ENCODE measurements around the gene MBD3L1. TPM values are rescaled to one million over a fixed set of nuclear protein-coding genes. Genes with fewer than 3 reads are reported as not detected.
A peak's percentile ranks its signal among the peaks of the same experiment; 100 is the strongest.

Gene MBD3L1
- total RNA-seq = not detected

DNA sequence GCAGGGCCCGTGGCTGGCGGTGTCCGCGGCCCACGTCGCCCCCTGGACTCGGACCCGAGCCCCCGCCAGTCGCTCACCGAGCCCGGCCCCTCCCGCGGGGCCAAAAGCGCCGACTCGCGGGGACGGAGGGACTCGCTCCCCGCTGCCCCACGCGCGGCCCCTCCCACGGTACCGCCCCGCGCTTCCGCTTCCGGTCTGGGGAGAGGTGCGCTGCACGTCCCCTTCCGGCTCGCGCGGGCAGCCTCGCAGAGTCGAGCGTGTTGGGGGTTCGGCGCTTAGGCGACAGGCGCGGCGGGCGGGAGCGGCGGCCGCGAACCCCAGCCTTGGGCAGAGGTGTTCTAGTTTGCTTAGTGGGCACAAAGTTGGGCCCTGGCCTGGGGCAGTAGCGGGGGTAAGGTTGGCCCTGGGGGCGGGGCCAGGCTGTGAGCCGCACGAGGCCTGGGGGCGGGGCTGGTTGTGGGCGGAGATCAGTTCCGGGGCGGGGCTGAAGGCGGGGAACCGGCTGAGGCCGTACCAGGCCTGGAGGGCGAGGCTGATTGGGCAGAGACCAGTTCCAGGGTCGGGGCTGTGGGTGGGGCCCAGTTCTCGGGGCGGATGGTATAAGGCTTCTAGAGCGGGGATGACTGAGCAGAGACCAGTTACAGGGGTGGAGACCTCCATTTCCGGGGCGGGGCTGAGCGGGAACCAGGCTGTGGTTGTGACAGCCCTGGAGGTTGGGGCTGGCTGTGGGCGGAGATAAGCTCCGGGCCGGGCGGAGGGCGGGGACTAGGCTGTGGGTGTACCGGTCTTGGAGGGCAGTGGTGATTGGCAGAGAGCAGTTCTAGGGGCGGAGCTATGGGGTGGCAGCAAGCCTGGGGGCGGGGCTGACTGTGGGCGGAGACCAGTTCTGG lies at the start of gene MBD3L1, which contains the start of gene ZNF558:
MBD3L1 (plus strand) TSS at position 246 of the 890 bp plus-strand sequence. CDS start 10,302 bp downstream, outside the sequence.
ZNF558 (minus strand) TSS at position 173 of the 890 bp plus-strand sequence. CDS start 9,645 bp downstream, outside the sequence.
- Histone ChIP-seq H3K4me3 (ENCODE audit: low read length) (peak within 1 kb of the TSS; percentile 73), H3K27me3 (ENCODE audit: insufficient read depth, low read length) (no peaks in the 10 kb centered on the region), H3K9me3 (ENCODE audit: low read depth, low read length) (no peaks in the 10 kb centered on the region), H3K4me1 (ENCODE audit: insufficient read depth, low read length) (peaks cover 9% of the 10 kb centered on the region)

DNA sequence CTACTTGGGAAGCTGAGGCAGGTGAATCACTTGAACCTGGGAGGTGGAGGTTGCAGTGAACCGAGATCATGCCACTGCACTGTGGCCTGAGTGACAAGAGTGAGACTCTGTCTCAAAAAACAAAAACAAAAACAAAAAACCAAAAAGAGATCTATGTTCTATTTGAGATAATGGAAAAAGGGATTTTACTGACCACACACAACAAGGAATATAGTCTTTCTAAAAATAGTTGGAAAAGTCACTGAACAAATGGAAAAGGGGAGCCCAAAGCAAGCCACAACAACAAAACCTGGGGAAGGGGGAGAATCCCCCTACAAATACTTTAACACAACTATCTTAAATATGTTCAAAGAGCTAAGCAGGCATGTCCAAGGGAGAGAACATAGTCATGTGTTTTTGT lies 37.4 kb upstream of the MBD3L1 start:
- no peaks in the 10 kb centered on the region for H3K4me1 ChIP-seq (ENCODE audit: insufficient read depth, low read length)
- H3K4me3 ChIP-seq (ENCODE audit: low read length) = no peak overlapping the region
- no peaks in the 10 kb centered on the region for H3K27me3 ChIP-seq (ENCODE audit: insufficient read depth, low read length)

GRCh38 chr19:8806661-8807060 lies 25.5 kb upstream of the MBD3L1 start:
- Histone ChIP-seq H3K27me3 (ENCODE audit: insufficient read depth, low read length) (no peaks in the 10 kb centered on the region), H3K4me3 (ENCODE audit: low read length) (no peak overlapping the region), H3K9me3 (ENCODE audit: low read depth, low read length) (peaks cover 67% of the 10 kb centered on the region), H3K4me1 (ENCODE audit: insufficient read depth, low read length) (no peaks in the 10 kb centered on the region)

More for the DNA sequence above, 37.4 kb upstream of the MBD3L1 start:
- no peaks in the 10 kb centered on the region for H3K9me3 ChIP-seq (ENCODE audit: low read depth, low read length)

GRCh38 chr19:8811315-8812172 lies 20.6 kb upstream of the MBD3L1 start:
- Histone ChIP-seq H3K9me3 (ENCODE audit: low read depth, low read length) (peaks cover 100% of the 10 kb centered on the region), H3K4me3 (ENCODE audit: low read length) (no peak overlapping the region), H3K4me1 (ENCODE audit: insufficient read depth, low read length) (no peaks in the 10 kb centered on the region)

GRCh38 chr19:8814176-8814575 lies 18.0 kb upstream of the MBD3L1 start:
- H3K4me1 ChIP-seq (ENCODE audit: insufficient read depth, low read length) = no peaks in the 10 kb centered on the region
- H3K27me3 ChIP-seq (ENCODE audit: insufficient read depth, low read length) = no peaks in the 10 kb centered on the region
- H3K9me3 ChIP-seq (ENCODE audit: low read depth, low read length) = peaks cover 89% of the 10 kb centered on the region
- no peak overlapping the region for H3K4me3 ChIP-seq (ENCODE audit: low read length)

More at GRCh38 chr19:8811315-8812172, 20.6 kb upstream of the MBD3L1 start:
- no peaks in the 10 kb centered on the region for H3K27me3 ChIP-seq (ENCODE audit: insufficient read depth, low read length)

GRCh38 chr19:8815780-8816179 lies 16.4 kb upstream of the MBD3L1 start:
- Histone ChIP-seq H3K27me3 (ENCODE audit: insufficient read depth, low read length) (no peaks in the 10 kb centered on the region), H3K4me1 (ENCODE audit: insufficient read depth, low read length) (no peaks in the 10 kb centered on the region), H3K9me3 (ENCODE audit: low read depth, low read length) (peaks cover 73% of the 10 kb centered on the region), H3K4me3 (ENCODE audit: low read length) (no peak overlapping the region)

DNA sequence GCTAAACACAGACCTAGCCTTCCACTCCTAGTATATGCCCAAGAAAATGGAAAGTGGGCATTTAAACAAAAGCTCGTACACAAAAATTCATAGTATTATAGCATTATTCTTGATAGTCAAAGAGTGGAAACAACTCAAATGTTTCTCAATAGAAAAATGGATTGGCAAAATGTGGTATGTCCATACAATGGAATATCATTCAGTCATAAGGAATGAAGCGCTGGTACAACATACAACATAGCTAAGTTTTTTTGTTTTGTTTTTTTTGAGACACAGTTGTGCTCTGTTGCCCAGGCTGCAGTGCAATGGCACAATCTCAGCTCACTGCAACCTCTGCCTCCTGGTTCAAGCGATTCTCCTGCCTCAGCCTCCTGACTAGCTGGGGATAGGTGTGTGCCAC lies 11.9 kb upstream of the MBD3L1 start:
- no peaks in the 10 kb centered on the region for H3K27me3 ChIP-seq (ENCODE audit: insufficient read depth, low read length)
- H3K9me3 ChIP-seq (ENCODE audit: low read depth, low read length) = peaks cover 28% of the 10 kb centered on the region
- H3K4me1 ChIP-seq (ENCODE audit: insufficient read depth, low read length) = no peaks in the 10 kb centered on the region
- no peak overlapping the region for H3K4me3 ChIP-seq (ENCODE audit: low read length)

DNA sequence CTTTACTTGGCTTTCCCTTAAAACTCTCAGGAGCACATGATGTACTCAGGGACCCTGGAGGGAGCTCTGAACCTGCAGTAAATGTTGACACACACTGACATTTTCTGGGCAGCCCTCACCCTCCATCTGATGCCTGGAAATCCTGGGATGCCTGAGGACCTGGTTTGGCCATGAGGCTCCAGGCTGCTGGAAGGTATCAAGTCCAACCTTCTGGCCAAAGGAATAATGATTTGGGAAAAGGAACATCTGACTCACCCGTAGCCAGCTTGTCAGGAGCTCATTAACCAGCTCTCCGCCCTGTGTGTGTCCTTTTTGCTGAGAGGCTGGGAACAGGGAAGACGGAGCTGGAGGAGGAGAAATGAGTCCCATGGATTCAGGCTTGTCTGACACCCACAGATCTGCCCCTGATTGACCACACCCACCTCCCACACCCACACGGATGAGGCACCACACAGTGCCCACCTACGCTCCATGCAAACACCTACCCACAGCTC lies 10.4 kb upstream of the MBD3L1 start:
- Histone ChIP-seq H3K4me1 (ENCODE audit: insufficient read depth, low read length) (no peaks in the 10 kb centered on the region), H3K27me3 (ENCODE audit: insufficient read depth, low read length) (no peaks in the 10 kb centered on the region), H3K9me3 (ENCODE audit: low read depth, low read length) (peaks cover 13% of the 10 kb centered on the region), H3K4me3 (ENCODE audit: low read length) (no peak overlapping the region)

DNA sequence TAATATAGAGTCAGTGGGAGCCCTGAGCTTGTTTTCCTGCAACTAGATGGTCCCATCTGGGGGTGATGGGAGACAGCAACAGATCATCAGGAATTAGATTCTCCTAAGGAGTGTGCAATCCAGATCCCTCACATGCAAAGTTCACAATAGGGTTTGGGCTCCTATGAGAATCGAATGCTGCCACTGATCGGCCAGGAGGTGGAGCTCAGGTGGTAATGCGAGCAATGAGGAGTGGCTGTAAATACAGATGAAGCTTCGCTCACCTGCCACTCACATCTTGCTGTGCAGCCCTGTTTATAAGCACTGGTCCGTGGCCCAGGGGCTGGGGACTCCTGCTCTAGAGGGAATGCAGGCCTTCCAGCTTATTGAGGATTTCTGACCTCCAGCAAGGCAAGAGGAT lies 5.8 kb upstream of the MBD3L1 start:
- Histone ChIP-seq H3K4me3 (ENCODE audit: low read length) (no peak overlapping the region), H3K4me1 (ENCODE audit: insufficient read depth, low read length) (peaks cover 3% of the 10 kb centered on the region), H3K9me3 (ENCODE audit: low read depth, low read length) (no peaks in the 10 kb centered on the region), H3K27me3 (ENCODE audit: insufficient read depth, low read length) (no peaks in the 10 kb centered on the region)

DNA sequence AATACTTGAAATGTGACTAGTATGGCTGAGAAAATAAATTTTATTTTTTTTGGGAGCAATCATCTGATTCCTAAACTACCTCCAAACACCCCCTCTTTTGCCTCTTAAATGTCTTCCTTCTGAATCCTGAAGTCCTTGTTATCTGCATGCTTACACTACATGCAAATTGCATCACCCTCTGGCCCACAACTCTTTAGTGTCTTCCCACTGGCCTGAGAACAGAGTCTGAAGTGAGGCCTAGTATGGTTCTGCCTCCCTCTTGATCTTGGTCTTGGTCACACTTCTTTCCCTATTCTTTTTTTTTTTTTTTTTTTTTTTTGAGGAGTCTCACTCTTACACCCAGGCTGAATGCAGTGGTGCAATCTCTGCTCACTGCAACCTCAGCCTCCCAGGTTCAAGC lies 4.9 kb upstream of the MBD3L1 start:
- no peak overlapping the region for H3K4me3 ChIP-seq (ENCODE audit: low read length)
- H3K9me3 ChIP-seq (ENCODE audit: low read depth, low read length) = no peaks in the 10 kb centered on the region
- H3K27me3 ChIP-seq (ENCODE audit: insufficient read depth, low read length) = no peaks in the 10 kb centered on the region
- peaks cover 9% of the 10 kb centered on the region for H3K4me1 ChIP-seq (ENCODE audit: insufficient read depth, low read length)

DNA sequence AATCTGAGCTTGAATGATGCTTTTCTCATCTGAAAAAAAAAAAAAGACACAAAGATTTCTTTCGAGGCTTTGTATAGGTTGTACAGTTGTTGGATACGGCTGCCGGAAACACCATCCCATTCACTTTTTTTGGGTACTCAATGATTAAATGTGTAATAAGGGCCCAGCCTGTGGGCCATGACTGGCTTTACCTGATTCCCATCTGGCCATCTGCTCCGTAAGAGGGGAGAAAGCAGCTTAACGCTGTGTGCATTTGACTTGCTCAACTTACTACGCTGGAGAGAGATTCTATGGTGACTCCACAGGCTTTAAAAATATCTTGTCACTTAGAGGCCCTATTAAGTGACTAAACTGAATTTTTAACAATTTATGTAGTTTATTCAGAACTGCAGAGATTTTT lies 804 bp upstream of the MBD3L1 start:
- H3K4me1 ChIP-seq (ENCODE audit: insufficient read depth, low read length) = peaks cover 9% of the 10 kb centered on the region
- H3K4me3 ChIP-seq (ENCODE audit: low read length) = peak overlapping the region; percentile 73

DNA sequence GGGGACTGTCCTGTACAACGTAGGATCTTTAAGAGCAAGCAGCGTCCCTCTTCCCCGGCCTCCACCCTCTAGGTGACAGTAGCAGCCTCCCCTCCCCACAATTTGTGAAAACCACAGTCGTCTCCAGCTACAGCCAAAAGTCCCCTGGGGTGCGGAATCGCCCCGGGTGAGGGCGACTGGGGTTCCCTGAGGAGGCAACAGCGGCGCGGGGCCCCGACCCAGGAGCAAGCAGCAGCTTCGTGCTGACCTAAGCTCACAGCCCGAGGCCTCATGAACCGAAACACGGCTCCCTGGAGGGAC lies 395 bp upstream of the MBD3L1 start:
- H3K4me3 ChIP-seq (ENCODE audit: low read length) = peak overlapping the region; percentile 73
- no peaks in the 10 kb centered on the region for H3K9me3 ChIP-seq (ENCODE audit: low read depth, low read length)
- peaks cover 9% of the 10 kb centered on the region for H3K4me1 ChIP-seq (ENCODE audit: insufficient read depth, low read length)
- no peaks in the 10 kb centered on the region for H3K27me3 ChIP-seq (ENCODE audit: insufficient read depth, low read length)

More for the DNA sequence above, 804 bp upstream of the MBD3L1 start:
- Histone ChIP-seq H3K9me3 (ENCODE audit: low read depth, low read length) (no peaks in the 10 kb centered on the region), H3K27me3 (ENCODE audit: insufficient read depth, low read length) (no peaks in the 10 kb centered on the region)

DNA sequence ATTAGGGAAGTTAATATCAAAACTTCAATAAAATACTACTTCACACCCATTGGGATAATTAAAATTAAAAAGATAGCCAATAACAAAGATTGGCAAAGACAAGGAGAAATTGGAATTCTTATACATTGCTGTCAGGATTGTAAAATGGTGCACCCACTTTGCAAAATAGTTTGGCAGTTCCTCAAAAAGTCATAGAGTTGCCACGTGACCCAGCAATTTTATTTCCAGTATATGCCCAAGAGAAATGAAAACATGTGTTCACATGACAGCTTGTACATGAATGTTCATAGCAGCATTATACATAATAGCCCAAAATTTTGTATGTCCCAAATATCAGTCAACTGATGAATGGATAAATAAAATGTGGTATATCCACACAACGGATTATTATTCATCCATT lies 3.3 kb downstream of the MBD3L1 start:
- Histone ChIP-seq H3K27me3 (ENCODE audit: insufficient read depth, low read length) (no peaks in the 10 kb centered on the region), H3K9me3 (ENCODE audit: low read depth, low read length) (no peaks in the 10 kb centered on the region), H3K4me1 (ENCODE audit: insufficient read depth, low read length) (peaks cover 9% of the 10 kb centered on the region), H3K4me3 (ENCODE audit: low read length) (no peak overlapping the region)

DNA sequence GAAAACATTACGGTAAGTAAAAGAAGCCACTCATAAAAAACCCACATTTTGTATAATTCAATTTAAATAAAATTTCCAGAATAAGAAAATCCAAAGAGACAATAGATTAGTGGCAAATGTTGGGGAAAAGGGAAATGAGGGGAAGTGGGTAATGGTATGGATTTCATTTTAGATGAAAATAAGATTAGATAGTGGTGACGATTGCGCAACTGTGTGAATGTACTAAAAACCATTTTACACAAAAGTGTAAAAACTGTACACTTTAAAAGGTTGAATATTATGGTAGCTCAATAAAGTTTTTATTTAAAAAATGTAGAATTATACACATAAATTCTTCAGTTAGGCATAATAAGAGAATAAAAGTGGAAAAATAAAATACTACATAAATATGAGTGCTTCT lies 3.7 kb downstream of the MBD3L1 start:
- Histone ChIP-seq H3K27me3 (ENCODE audit: insufficient read depth, low read length) (no peaks in the 10 kb centered on the region), H3K4me1 (ENCODE audit: insufficient read depth, low read length) (peaks cover 9% of the 10 kb centered on the region), H3K4me3 (ENCODE audit: low read length) (no peak overlapping the region), H3K9me3 (ENCODE audit: low read depth, low read length) (no peaks in the 10 kb centered on the region)

DNA sequence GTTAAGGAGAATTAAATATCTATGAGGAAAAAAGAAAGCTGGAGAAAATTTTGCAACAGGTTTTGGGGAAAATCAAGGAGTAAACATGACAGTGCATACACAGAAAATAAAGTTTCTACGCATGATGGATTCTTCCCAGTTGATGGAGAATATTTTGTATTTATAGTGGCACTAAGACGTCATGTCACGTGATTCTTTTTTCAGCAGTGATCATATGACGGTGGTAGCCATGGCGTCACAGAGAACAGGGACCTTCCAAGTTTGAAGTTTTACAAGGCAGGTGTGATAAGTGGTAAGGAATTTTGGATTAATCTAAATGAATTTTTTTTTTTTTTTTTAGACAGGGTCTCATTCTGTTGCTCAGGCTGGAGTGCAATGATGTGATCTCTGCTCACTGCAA lies 8.5 kb downstream of the MBD3L1 start:
- no peaks in the 10 kb centered on the region for H3K27me3 ChIP-seq (ENCODE audit: insufficient read depth, low read length)
- no peaks in the 10 kb centered on the region for H3K9me3 ChIP-seq (ENCODE audit: low read depth, low read length)
- no peaks in the 10 kb centered on the region for H3K4me1 ChIP-seq (ENCODE audit: insufficient read depth, low read length)

More for the DNA sequence above, 8.5 kb downstream of the MBD3L1 start:
- no peak overlapping the region for H3K4me3 ChIP-seq (ENCODE audit: low read length)
